Stimulated activated CD4-positive, alpha-beta T cell treated with anti-CD3 and anti-CD28 coated beads, Interleukin-4, amount 100 ng/mL, for 1 hour (primary cell): ENCODE results near the gene HLA-DMB.
"Not testable (repeated sequence)": the region's sequence is repeated elsewhere in the genome, so short reads cannot be mapped to it uniquely, and the experiment has no call there.

Experiments
- DNase-seq: peaks from one replicate; pipeline ENCODE4 v3.0.0-alpha.2; 2020

The HLA-DMB gene

GRCh38 chr6:32949113-32949512 is 8.3 kb upstream of the HLA-DMB start:
- DNase-seq, result no peak

GRCh38 chr6:32947552-32948465 is 7.0 kb upstream of the HLA-DMB start:
- peak; percentile 18 for DNase-seq

GRCh38 chr6:32946893-32947292 is 6.1 kb upstream of the HLA-DMB start:
- DNase-seq, result no peak

DNA sequence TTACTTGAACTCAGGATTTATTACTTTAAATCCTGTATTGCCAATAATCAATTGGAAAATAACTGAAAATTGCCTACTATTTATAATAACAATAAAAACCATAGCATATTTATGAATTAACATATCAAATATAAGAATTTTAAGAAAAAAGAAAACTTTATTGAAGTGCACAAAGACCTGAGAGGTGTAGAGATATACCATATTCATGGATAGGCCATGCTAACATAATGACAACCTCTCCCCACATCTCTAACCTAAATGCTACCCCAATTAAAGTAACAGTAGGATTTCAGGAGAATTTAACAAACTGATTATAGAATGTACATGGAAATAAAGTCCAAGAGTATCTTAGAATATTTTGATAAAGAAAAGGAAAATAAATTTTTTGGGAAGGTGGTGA is 5.1 kb upstream of the HLA-DMB start:
- no peak for DNase-seq

DNA sequence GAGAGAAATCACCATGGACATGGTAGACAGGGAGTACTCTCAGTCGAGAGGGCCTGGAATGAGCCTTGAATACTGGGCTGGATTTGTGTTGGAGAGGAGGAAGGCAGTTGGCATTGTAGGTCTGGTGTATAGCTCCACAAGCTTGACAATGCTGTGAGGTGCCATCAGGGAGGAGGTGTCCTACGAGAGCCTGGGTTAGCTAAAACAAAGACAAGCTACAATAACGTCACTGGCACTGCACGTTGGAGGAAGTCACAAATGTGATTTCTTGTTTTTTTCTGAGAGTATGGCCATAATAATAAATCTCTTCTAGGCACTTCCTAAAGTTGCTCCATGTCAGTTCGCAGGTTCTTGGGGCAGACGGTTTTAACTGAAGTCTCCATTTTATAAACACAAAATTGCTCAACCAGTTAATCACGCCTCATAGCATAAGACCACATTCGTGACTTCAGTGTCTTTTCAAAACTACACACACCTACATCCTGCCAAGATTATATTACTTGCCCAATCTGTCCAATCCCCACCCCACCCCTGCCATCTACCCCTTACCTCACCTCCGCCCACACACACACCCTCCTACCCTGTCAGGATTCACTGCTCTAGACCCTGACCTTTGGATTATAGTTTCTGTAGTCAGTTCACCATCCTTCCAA is 4.4 kb upstream of the HLA-DMB start:
- DNase-seq, result peak; percentile 13

- peak; percentile 12 for DNase-seq
These were observed 3.2 kb upstream of the HLA-DMB start for GRCh38 chr6:32943864-32944649.

- not testable (repeated sequence) for DNase-seq
These were observed 1.8 kb upstream of the HLA-DMB start for GRCh38 chr6:32942555-32943123.

- DNase-seq, result peak; percentile 13
These were observed 463 bp upstream of the HLA-DMB start for GRCh38 chr6:32941214-32941768.

DNA sequence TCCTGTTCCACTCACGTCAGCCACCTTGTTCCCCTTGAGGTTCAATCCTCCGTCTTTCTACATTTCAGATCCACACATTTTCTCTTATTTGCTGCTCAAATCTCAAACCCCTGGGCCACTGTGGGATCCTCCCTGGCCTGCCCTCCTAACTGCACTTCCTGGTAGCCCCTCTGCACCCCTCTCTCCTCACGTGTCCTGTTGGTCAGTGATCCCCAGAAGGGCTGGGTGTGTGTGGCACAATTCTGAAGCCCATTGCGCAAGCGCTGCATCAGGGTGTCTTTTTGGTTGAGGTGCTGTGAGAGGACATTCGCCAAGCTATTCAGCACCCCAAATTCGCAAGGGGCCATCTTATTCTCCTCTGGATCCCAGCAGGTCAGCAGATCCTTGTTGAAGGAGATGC is 2.3 kb downstream of the HLA-DMB start:
- no peak for DNase-seq

DNA sequence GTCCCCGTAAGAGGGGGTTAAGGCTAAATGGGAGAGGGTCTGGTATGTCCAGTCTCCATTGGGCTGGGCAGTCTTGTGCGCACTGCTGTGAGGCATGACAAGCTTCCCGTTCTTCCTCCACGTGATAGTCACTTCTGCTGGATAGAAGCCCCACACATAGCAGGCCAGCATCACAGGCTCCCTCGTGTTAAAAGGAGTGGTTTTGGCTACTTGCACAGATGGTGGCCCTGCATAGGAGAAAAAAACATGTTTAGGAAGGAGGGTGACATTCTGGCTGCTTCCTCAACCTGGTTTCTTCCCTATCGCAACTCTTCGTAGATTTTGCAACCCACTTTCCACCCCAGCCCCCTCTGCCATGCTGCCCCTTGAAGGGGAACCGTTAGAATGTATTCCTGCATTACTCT is 3.6 kb downstream of the HLA-DMB start:
- no peak for DNase-seq

DNA sequence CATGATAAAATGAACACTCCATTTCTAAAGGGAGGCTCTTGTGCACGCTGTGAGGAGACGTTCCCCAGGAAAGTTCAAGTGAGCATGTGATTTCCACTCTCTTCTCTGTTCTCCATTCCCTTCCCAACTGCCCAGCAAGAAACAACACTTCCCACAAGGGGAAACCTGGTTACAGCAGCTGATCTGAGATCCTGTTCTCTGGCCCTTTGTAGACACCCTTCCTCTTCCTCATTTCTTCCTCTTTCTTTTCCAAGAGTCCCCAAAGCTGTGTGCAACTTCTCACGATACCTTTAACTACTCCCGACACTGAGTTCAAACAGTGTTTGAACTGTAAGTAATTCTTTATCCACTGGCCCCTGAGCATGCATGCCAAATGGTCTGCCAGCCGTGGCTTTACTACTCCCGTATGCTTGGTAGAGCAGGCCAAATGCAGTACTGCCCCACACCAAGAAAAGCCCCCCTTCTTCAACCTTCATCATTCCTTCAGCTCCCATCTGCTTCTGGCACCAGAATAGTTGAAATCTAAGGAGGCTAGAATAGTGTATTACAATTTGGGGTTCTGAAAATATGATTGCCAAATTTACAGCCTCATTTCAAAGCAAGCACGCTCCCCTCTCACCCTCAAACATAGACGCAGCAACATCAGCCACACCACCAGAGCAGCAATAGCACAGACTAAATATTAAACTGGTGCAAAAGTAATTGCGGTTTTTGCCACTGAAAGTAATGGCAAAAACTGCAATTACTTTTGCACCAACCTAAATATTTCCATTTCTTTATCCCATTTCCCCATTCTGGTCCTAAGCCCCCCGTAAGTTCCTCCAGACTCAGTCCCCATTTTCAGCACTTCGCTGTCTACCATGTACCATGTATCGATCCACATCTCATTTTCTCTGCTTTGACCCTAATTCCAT is 4.3 kb downstream of the HLA-DMB start:
- DNase-seq, result no peak

DNA sequence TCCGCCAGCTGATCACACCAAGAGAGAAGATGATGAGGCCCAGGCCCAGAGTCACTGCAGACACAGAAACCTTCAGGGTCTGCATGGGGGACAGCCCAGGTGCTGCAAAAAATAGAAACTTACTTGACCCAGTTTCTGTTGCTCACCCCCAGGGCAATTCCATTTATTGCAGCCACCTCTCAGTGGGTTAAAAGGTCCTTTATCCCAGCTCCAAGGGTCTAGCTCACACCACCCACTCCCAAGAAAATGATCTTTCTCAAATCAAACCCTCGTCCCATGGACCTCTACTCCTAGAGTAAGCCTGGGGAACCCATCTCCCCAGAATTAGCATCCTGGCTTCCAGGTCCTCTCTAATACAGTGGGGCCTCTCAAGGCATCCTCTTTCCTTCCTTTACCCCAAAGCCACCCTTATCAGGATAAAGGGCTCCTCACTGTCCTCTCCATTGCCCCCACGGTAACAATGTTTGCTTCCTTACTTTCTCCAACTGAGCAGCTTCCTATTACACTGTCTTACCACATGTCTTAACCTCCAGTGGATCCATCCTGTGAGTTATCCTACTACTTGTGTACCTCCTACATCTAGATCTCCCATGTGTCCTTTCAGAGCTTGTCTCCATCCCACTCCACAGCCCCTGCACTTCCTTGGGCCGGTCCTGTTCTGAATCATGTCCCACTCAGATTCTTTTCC is 5.1 kb downstream of the HLA-DMB start:
- no peak for DNase-seq

GRCh38 chr6:32933661-32934085 is 7.2 kb downstream of the HLA-DMB start:
- peak; percentile 77 for DNase-seq

- no peak for DNase-seq
These were observed 8.5 kb downstream of the HLA-DMB start for GRCh38 chr6:32932132-32932868.

DNA sequence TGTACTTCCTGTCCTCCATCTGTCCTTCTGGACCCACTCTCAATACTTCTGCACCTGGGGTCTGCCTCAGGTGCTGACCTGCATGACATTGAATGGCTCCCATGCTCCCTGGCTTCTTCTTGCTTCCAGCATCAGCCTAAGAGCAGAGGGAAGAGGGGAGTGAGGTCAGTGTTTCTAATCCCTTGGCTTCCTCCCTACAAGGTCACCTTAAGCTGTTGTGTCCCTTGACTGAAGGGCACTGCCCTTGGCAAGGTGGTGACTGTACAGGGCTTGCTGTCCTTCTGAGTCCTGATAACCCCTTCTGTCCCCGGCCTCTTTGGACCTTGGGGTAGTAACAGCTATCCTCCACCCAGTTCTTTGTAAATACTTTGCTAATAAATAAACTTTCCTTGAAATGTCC is 9.6 kb downstream of the HLA-DMB start:
- DNase-seq, result no peak

- no peak for DNase-seq
These were observed 18.7 kb downstream of the HLA-DMB start for GRCh38 chr6:32922083-32922482.

GRCh38 chr6:32920715-32921114 is 20.1 kb downstream of the HLA-DMB start:
- no peak for DNase-seq

DNA sequence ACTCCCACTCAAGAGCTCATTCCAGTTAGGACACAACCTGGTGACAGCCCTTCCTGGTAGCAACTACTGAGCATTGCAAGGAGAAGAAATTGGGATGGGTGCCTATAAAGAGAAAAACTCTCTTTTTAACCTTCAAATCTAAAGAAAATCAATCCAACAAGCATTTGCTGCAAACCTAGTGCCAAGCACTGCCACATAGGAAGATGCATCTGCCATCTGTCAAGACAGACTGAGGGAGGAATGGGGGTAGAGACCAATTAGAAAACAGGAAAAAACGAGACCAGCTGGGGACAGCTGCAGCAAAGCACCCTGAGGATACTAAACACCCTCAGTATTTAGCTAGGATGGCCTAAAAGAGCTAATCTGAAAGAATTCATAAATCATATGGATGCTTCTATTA is 27.9 kb downstream of the HLA-DMB start:
- no peak for DNase-seq

GRCh38 chr6:32908897-32909296 is 31.9 kb downstream of the HLA-DMB start:
- DNase-seq, result no peak

- no peak for DNase-seq
These were observed 34.3 kb downstream of the HLA-DMB start for GRCh38 chr6:32906539-32906938.
